ENCODE data around the gene HORMAD2.
A peak's percentile ranks its signal among the peaks of the same experiment; 100 is the strongest.

Gene HORMAD2, protein sequence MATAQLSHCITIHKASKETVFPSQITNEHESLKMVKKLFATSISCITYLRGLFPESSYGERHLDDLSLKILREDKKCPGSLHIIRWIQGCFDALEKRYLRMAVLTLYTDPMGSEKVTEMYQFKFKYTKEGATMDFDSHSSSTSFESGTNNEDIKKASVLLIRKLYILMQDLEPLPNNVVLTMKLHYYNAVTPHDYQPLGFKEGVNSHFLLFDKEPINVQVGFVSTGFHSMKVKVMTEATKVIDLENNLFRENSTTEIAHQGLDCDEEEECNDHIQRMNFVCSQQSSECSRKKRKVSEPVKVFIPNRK

GRCh38 chr22:30079952-30080533 lies at the start of gene HORMAD2:
HORMAD2 (plus strand) TSS chr22:30080464; CDS start chr22:30093953, 13,489 bp downstream.
- DNase-seq (ENCODE audit: low read depth in 2 of 2) = no peak

- DNase-seq (ENCODE audit: low read depth in 2 of 2) = no peak
These were observed 48.9 kb upstream of the HORMAD2 start for GRCh38 chr22:30031328-30031727.

- no peak for DNase-seq (ENCODE audit: low read depth in 2 of 2)
These were observed 48.4 kb upstream of the HORMAD2 start for GRCh38 chr22:30031764-30032455.

DNA sequence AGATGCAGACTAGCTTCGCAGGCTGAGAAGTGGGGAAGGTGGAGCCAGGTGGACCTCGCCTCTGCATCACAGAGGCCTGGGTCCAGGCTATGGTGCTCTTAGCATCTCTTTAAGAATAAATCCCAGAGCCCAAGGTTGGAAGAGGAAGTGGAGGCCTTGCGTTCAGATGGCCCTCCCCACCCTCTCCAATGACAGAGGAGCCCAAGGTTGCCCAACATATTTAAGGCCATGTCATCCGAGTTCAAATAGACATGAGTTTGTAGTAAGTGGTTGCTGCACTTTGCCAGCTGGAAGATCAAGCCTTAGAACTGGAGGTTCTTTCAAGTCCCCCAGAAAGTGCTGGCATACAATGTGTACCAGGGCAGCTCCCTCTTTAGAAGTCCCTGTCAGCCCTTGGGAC lies 47.1 kb upstream of the HORMAD2 start:
- no peak for DNase-seq (ENCODE audit: low read depth in 2 of 2)

DNA sequence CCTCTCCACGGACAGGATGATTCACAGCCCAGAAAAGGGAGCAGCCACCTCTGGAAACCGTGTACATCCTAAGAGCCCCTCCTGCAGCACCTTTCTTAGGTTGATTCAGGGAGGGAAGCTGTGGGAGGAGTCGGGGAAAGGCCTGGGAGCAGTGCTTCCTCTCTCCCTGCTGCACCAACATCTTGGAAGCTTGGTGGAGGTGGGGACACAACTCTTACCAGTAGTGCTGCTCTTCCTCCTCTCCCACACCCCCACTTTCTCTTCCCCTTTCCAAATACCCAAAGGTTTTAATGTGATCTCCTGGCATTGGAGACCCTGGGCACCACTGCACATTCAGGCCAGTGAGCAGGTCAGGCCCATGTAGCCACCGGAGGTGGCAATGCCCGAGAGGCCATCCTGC lies 46.4 kb upstream of the HORMAD2 start:
- DNase-seq (ENCODE audit: low read depth in 2 of 2) = no peak

GRCh38 chr22:30036656-30037055 lies 43.6 kb upstream of the HORMAD2 start:
- DNase-seq (ENCODE audit: low read depth in 2 of 2) = no peak

GRCh38 chr22:30038219-30038618 lies 42.0 kb upstream of the HORMAD2 start:
- no peak for DNase-seq (ENCODE audit: low read depth in 2 of 2)

DNA sequence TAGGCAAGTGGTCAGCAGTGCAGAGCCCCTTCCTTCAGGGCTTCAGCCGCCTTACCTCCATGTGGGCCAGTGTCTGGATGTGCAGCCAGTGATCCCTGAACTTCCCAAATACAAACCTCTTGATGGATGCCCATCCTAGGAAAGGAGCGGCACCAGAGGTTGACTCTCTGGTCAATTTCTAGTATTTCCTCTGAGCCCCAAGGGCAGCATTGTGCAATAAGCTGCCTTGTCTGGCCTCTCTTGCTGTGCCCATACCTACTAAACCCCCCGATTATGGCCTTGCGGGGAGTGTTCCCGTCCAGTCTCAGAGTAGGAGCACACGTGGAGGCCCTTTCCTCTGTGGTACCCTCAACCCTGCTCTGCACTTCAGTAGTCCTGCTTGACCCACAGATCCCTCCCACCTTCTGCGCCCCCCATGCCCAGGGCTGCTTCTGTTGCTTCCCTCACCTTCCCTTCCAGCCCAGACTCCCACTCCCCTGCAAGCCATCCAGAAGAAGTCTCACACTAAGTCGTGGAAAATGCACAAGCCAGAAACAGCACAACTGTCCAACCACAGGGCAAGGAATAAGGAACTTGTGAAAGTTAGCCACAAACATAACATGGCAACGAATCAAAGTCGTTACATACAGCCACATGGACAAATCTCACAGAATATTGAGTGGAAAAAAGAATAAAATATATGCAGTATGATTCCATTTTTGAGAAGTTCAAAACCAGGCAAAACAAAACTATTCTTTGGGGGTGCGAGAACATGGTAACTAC lies 39.6 kb upstream of the HORMAD2 start:
- no peak for DNase-seq (ENCODE audit: low read depth in 2 of 2)

- DNase-seq (ENCODE audit: low read depth in 2 of 2) = no peak
These were observed 38.8 kb upstream of the HORMAD2 start for GRCh38 chr22:30041475-30041874.

DNA sequence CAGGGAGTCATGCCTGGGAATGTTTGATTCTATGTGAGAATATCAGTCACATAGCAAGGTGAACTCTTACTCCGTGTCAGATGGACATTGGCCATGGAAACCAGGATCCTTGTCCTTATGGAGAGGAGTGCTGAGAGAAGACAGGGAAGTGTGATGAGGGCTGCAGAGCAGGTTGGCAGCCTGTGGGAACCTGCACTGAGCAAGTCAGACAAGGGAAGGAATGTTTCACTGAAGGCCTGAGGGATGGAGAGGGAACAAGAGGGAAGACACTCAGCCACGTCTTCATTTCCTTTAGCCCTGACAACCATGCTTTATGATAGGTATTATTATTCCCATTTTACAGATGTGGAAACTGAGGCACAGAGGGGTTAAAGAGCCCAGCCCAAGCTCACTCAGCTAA lies 38.4 kb upstream of the HORMAD2 start:
- no peak for DNase-seq (ENCODE audit: low read depth in 2 of 2)

DNA sequence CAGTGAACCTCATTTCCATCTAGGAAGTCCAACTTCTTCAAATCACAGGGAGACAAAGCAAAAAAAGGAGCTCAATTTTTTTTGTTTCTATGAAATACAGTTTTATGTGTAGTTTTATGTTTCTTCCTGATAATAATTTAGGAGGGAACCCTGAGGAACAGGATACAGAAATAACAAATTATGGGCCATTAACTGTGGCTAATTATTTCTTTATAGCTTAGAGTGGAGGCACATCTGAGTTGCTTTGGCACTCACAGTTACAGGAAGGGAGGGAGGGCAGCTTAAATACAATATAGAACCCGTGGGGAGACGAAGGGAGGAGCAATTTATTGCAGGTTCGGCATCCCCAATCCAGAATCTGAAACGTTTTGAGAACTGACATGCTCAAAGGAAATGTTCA lies 37.1 kb upstream of the HORMAD2 start:
- no peak for DNase-seq (ENCODE audit: low read depth in 2 of 2)

DNA sequence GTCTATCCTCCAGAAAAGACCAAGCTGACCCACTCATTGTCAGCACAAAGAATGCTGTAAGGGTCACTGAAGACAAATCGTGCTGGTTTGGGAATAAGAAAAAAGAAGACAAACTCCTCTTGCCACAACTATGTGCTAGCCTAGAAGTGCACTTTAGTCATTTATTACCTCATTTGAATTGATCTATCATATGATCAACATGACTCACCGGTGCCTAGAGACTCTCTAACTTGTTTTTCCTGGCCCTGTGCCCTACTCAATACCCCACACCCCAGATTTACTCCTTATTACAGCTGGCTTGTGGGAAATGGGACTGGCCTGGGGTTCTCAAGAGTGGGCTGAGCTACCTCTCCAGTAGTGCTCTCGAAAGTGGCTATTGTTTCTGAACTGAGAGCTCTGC lies 35.9 kb upstream of the HORMAD2 start:
- DNase-seq (ENCODE audit: low read depth in 2 of 2) = peak; percentile 78 to 80

GRCh38 chr22:30044881-30045493 lies 35.3 kb upstream of the HORMAD2 start:
- no peak for DNase-seq (ENCODE audit: low read depth in 2 of 2)

DNA sequence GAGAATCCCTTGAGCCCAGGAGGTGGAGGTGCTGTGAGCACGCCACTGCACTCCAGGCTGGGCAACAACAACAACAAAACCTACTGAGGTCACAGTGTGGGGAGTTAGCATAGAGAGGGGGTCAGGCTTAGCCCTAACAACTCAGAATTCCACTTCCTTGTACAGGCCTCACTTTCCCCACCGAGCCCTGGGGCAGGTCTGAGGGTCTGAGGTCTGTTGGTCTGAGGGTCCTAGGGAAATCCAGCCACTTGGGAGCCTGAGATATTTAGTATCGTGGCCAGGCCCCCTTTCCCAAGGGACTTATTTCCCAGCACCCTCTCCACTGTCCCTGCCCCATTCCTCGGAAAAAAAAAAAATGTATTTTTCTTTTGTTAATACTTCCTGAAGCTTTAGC lies 34.8 kb upstream of the HORMAD2 start:
- DNase-seq (ENCODE audit: low read depth in 2 of 2) = no peak

DNA sequence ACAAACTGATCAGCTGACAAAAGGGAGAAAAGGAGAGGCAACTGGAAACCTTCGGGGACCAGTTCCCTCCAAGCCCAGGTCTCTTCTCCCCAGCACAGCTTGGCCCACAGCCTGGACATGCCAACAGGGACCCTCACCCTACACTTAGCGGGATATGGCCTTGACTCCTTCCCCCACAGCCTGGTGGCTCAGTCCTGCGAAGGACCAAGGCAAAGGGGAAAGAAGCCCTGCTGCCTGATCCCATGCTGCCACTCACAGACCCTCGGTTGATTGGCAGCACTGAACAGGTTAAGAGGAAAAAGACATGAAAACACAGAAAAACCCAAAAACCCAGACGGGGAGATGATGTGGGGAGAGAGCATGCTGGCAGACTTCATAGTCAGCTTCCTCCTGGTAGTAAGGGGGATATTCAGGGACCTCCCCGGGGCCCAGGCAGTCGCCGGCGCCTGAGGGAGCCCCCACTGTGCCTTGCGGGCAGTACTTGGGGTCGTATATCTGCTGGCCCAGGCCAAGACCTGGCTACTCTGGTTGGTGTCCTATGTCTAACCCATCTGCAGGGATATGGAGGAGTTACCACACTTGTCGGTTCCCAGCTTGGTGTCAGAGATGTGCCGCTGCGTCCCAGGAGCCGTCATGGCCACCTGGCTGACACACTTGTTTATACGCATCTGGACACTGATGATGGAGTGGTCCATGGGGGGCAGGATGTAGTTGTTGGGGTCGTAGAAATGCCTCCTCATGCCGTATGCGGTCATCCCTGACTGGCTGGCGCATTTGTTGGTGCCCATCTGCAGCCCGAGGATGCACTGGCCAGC lies 34.2 kb upstream of the HORMAD2 start:
- no peak for DNase-seq (ENCODE audit: low read depth in 2 of 2)

GRCh38 chr22:30046716-30047363 lies 33.4 kb upstream of the HORMAD2 start:
- no peak for DNase-seq (ENCODE audit: low read depth in 2 of 2)

GRCh38 chr22:30047364-30047738 lies 32.9 kb upstream of the HORMAD2 start:
- no peak for DNase-seq (ENCODE audit: low read depth in 2 of 2)

GRCh38 chr22:30048681-30049080 lies 31.6 kb upstream of the HORMAD2 start:
- DNase-seq (ENCODE audit: low read depth in 2 of 2) = no peak

DNA sequence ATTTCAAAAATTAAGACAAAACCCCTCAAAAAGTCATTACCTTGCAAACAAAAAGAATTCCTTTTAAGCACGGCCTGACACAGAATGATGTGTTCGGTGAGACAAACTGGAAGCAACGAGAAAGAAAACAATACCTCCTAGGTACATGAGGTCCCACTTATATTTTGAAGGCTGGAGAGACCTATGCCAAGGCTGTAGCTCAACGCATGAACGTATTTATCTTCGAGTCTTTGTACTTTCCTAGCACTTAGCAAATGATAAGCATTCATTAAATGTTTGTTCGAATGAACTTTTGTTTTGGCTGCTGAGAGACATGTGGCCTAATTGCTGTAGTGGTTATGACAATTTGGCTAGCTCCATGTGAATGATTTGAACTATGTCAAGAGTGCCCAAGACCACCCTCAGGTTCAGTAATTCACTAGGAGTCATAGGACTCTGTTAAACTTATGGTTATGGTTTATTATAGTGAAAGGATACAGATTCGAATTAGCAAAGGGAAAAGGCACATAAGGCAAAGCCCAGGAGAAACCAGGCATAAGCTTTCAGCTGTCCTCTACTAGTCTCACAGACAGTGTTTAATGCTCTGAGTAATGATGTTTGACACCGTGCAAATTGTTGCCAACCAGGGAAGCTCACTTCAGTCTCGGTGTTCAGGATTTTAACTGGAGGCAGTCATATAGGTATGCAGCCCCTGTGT lies 26.0 kb upstream of the HORMAD2 start:
- no peak for DNase-seq (ENCODE audit: low read depth in 2 of 2)

DNA sequence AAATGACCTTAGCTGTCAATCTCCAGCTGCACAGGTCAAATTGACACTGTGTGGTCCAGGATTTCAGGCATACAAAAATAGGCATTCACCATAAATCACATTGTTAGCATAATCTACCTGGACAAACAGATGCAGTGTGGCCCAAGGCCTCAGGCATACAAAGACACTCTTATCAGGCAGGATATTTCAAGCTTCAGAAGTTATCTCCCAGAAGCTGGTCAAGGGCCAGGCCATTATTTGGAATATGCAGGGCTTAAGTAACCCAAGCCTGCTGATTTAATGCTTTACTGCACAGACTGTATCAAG lies 25.5 kb upstream of the HORMAD2 start:
- no peak for DNase-seq (ENCODE audit: low read depth in 2 of 2)

All from fibroblast of skin of left quadriceps (primary cell).